Astrocyte (in vitro differentiated cells and primary cell): ENCODE measurements around the gene AMH.

Experiments
- CTCF ChIP-seq: IDR thresholded peaks from 2 replicates; pipeline ENCODE4 v1.5.1; 2011; ENCODE audit warnings: low read depth, mild to moderate bottlenecking, inconsistent platforms, low read length, moderate library complexity; ENCODE audit not compliant: insufficient read depth
- EZH2 ChIP-seq: IDR thresholded peaks from 2 replicates; pipeline ENCODE4 v1.6.1; 2012; ENCODE audit warnings: mild to moderate bottlenecking, low read length, inconsistent platforms; ENCODE audit not compliant: insufficient read depth

GRCh38 chr19:2250766-2251105 lies 1.6 kb downstream of the AMH start:
- TF ChIP-seq EZH2 (peak; percentile 21), CTCF (no peak)
